Kidney epithelial cell (primary cell): Measurements from ENCODE around the gene SLC6A17. TPM values are rescaled to one million over a fixed set of nuclear protein-coding genes. Genes with fewer than 3 reads are reported as not detected.

Experiments used
- DNase-seq: peaks from one replicate; pipeline ENCODE4 v3.0.0-alpha.2; 2010; ENCODE audit warnings: low read depth
- H3K27me3 ChIP-seq: 2 replicates; pipeline ENCODE4 v1.6.0; 2011; ENCODE audit warnings: low read length; ENCODE audit not compliant: control insufficient read depth, insufficient read depth
- H3K36me3 ChIP-seq: 2 replicates; pipeline ENCODE4 v1.5.1; 2011; ENCODE audit warnings: low read length; ENCODE audit not compliant: control insufficient read depth, insufficient read depth
- H3K4me3 ChIP-seq: 2 replicates; pipeline ENCODE4 v1.5.1; 2011; ENCODE audit warnings: low read depth, mild to moderate bottlenecking, control low read depth, low read length
- total RNA-seq: library from RNA; depleted of rRNA; stranded (reverse); fragments of >200 nt; gene quantifications from 2 replicates; pipeline ENCODE4 v1.2.3, GENCODE V29; 2015
- TF ChIP-seq, protein P1 (sequence below): IDR thresholded peaks from 2 replicates; pipeline ENCODE4 v1.5.1; 2011; ENCODE audit warnings: mild to moderate bottlenecking, moderate library complexity, low read length, control low read depth, inconsistent platforms; ENCODE audit not compliant: insufficient read depth, poor library complexity, severe bottlenecking

Gene SLC6A17
- total RNA-seq, 1 donor from 2014 or later, result 0.42 TPM

DNA sequence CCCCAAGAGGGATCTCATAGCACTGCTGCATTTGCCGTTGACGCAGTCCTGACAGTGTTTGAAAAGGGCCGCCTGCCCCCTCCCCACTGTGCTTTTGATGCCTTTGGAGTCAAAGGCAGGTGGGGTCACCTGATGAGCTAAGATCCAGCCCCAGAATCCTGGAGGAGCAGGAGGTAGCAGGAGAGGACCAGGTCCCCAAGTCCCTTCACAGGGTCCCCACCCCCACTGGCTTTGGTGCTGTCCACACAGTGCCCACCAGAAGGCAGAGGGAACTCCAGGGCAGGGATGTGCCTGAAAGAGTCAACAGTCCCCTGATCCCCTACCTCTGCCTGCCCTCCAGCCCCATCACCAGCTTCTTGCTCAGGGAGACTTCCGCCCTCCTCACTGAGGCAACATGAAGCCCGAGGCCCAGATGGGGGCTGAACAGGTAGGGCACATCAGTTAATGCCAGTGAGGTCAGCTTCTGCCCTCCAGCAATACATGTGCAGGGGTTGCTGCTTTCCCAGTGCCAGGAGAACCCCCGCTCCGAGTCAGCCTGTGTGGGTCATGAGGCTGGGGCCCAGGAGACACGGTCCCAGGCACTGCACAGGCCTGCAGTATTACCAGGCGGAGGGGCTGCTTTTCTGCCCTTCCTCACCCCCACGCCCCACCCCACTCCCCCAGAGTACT lies 51.0 kb downstream of the SLC6A17 start:
- H3K27me3 ChIP-seq, result peaks cover 2% of the 10 kb centered on the region
- no peak for DNase-seq
- TF ChIP-seq, protein P1, sequence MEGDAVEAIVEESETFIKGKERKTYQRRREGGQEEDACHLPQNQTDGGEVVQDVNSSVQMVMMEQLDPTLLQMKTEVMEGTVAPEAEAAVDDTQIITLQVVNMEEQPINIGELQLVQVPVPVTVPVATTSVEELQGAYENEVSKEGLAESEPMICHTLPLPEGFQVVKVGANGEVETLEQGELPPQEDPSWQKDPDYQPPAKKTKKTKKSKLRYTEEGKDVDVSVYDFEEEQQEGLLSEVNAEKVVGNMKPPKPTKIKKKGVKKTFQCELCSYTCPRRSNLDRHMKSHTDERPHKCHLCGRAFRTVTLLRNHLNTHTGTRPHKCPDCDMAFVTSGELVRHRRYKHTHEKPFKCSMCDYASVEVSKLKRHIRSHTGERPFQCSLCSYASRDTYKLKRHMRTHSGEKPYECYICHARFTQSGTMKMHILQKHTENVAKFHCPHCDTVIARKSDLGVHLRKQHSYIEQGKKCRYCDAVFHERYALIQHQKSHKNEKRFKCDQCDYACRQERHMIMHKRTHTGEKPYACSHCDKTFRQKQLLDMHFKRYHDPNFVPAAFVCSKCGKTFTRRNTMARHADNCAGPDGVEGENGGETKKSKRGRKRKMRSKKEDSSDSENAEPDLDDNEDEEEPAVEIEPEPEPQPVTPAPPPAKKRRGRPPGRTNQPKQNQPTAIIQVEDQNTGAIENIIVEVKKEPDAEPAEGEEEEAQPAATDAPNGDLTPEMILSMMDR, result no peak
- H3K36me3 ChIP-seq, result no peaks in the 10 kb centered on the region
- no peak overlapping the region for H3K4me3 ChIP-seq

DNA sequence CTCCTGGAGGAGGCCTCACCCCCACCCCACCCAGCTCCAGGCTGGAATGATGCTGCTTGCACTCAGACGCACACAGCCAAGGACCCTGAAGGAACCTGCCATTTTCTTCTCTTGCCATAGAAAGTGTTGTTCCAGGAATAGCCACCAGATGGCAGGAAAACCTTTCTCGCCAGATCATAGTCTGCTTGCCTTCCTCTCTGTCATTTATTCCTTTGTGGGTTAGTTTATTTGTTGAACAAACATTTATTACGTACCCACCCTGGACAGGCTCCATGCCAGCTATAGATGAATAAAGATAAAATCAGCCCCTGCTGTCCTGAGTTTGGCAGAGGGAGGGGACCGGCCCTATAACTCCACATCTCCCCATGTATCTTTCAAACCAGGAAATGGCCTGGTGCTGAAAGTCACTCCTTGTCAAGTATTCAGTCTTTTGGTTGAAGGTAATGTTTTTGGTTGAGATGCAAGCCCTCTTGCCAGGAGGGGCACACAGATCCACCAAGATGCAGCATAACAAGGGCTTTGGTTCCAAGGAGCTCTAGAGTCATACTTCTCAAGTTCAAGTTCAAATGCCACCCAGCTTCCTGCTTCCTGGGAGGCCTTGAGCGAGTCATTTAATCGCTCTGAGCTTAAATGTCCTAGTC lies 52.8 kb downstream of the SLC6A17 start:
- Histone ChIP-seq H3K4me3 (no peak overlapping the region), H3K36me3 (no peaks in the 10 kb centered on the region), H3K27me3 (peaks cover 2% of the 10 kb centered on the region)
- TF ChIP-seq, protein P1, result peak; percentile 78
- DNase-seq, result no peak

DNA sequence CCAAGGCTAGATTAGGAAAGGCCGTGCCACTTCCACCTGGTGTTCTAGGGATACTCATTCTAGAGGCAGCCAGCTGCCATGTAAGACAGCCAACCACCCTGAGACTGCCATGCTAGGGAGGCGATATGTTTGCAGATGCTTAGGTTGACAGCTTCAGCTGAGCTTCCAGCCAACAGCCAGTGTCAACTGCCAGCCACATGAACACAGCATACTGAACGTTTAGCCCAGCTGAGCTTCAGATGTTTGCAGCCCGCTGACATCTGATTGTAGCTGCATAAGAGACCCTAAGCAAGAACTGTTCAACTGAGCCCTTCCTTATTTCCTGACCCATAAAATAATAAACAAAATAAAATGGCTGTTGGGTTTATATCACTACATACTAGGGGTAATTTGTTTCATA lies 54.9 kb downstream of the SLC6A17 start:
- peaks cover 2% of the 10 kb centered on the region for H3K27me3 ChIP-seq
- TF ChIP-seq, protein P1, result no peak
- no peak for DNase-seq
- no peaks in the 10 kb centered on the region for H3K36me3 ChIP-seq
- no peak overlapping the region for H3K4me3 ChIP-seq

DNA sequence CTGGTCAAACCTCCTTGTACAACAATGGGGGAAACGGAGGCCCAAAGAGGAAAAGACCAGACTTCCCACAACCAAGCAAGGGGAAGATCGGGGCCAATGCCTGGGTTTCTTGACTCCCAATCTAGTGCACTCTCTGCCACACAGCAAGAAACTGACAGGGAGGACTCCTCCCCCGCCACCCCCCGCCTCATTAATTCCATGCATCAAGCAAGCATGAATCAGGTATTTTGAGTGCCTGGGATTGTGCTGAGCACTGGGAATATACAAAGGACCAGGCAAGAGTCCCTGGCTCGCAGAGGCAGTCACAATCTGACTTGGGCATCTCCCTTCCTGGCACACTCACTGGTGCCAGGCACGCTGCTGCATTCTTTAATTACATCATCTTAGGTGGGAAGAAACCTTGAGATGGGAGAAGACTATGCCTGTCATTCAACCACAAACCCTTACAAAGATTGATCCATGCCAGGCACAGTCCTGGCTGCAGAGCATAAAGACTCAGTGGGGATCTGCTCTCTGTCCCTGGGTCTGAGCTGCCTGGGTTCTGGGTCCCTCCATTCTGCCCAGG lies 55.4 kb downstream of the SLC6A17 start:
- peaks cover 2% of the 10 kb centered on the region for H3K27me3 ChIP-seq
- H3K4me3 ChIP-seq, result no peak overlapping the region
- no peak for DNase-seq
- TF ChIP-seq, protein P1, result no peak
- H3K36me3 ChIP-seq, result no peaks in the 10 kb centered on the region

DNA sequence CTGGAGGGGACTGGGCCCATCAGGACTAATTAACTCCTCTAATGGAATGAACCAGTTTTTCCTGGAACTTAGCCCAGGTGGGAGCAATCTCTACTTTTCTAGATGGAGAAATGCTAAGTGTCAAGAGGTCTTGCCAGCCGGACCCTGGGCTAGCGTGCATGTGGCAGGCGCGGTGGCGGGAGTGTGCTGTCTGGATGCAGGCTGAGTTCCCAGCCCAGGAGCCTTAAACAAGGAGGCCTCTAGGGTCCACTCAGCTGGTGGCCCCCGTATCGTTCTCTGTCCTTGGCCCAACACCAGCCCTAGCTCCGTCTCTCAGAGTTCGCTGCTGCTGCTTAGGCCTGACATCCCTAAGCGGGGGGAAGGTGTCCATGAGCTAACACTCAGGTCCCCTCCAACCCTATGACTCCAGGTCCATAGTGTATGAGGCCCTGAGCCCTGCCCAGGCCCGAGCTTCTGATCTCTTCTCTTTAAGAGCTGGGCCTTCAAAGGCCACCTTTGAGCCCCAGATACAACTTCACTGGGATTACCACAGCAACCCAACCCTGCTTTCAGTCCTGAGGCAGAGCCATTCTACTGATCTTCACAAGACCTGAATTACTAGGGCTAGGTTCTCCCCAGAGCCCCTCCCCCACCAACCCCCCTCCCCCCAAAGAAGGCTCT lies 56.1 kb downstream of the SLC6A17 start:
- Histone ChIP-seq H3K4me3 (no peak overlapping the region), H3K27me3 (peaks cover 9% of the 10 kb centered on the region), H3K36me3 (no peaks in the 10 kb centered on the region)
- TF ChIP-seq, protein P1, result no peak
- no peak for DNase-seq
